KMS-11 (cell line): ENCODE data around the gene BMP3.
"Not testable (repeated sequence)": the region's sequence is repeated elsewhere in the genome, so short reads cannot be mapped to it uniquely, and the experiment has no call there.

ENCODE experiments used
- H2AFZ ChIP-seq: fragments of 200-600 bp; sonication (generic); 2 replicates; pipeline ENCODE4 v1.6.1; 2016; ENCODE audit warnings: antibody characterized with exemption, mixed run types, low read depth
- H3K27ac ChIP-seq: fragments of 200-600 bp; sonication (generic); 2 replicates; pipeline ENCODE4 v1.6.1; 2016; ENCODE audit warnings: mild to moderate bottlenecking, mixed run types
- H3K27me3 ChIP-seq: fragments of 200-600 bp; sonication (generic); 2 replicates; pipeline ENCODE4 v1.6.1; 2017; ENCODE audit warnings: mild to moderate bottlenecking, low read depth, mixed run types, moderate library complexity; ENCODE audit not compliant: insufficient read depth
- H3K36me3 ChIP-seq: fragments of 200-600 bp; sonication (generic); 2 replicates; pipeline ENCODE4 v1.6.1; 2017; ENCODE audit warnings: mild to moderate bottlenecking, mixed run types; ENCODE audit not compliant: insufficient read depth
- H3K4me1 ChIP-seq: fragments of 200-600 bp; sonication (generic); 2 replicates; pipeline ENCODE4 v1.6.1; 2016; ENCODE audit warnings: mild to moderate bottlenecking, low read depth, mixed run types; ENCODE audit not compliant: poor library complexity, severe bottlenecking
- H3K4me2 ChIP-seq: fragments of 200-600 bp; sonication (generic); 2 replicates; pipeline ENCODE4 v1.7.0; 2016; ENCODE audit warnings: mild to moderate bottlenecking, mixed run types
- H3K4me3 ChIP-seq: fragments of 200-600 bp; sonication (generic); IDR thresholded peaks from 2 replicates; pipeline ENCODE4 v1.6.1; 2017; ENCODE audit warnings: low read depth, low read length, mixed read lengths; ENCODE audit not compliant: insufficient read depth
- H3K79me2 ChIP-seq: fragments of 200-600 bp; sonication (generic); 2 replicates; pipeline ENCODE4 v1.6.1; 2016; ENCODE audit warnings: low read depth, mixed run types; ENCODE audit not compliant: insufficient read depth
- H3K9ac ChIP-seq: fragments of 200-600 bp; sonication (generic); 2 replicates; pipeline ENCODE4 v1.6.1; 2016; ENCODE audit warnings: mild to moderate bottlenecking, mixed run types
- H4K20me1 ChIP-seq: fragments of 200-600 bp; sonication (generic); 2 replicates; pipeline ENCODE4 v1.6.1; 2016; ENCODE audit warnings: mild to moderate bottlenecking, mixed run types; ENCODE audit not compliant: insufficient read depth
- TF ChIP-seq, protein P1 (sequence below): fragments of 200-600 bp; sonication (generic); conservative IDR thresholded peaks from 2 replicates; pipeline ENCODE4 v1.6.1; 2017; ENCODE audit warnings: low read depth, mild to moderate bottlenecking, antibody characterized with exemption, low read length, moderate library complexity, mixed read lengths

Gene BMP3

DNA sequence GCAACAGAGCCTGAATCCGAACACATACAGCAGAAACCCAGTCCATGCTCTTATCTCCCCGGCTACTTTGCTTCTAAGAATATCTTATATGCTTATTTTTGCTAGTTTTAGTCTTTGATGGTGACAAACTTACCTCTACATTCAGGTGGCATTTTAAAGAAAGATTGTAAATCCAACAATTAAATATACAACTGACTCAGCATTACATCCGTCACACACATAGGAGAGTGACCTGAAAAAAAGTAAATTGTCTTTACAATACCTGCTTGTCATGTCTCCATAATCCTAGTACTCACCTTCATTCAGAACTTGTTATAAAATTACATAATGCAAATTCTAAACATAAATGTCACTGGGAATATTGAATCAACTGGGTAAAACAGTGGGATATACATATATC lies 30.6 kb upstream of the BMP3 start:
- Histone ChIP-seq H3K4me3 (no peak overlapping the region), H3K36me3 (no peaks in the 10 kb centered on the region), H3K27ac (no peak overlapping the region), H3K4me2 (no peak overlapping the region), H2AFZ (no peak overlapping the region), H3K9ac (no peak overlapping the region), H3K79me2 (no peaks in the 10 kb centered on the region), H3K4me1 (no peaks in the 10 kb centered on the region), H4K20me1 (no peaks in the 10 kb centered on the region), H3K27me3 (no peaks in the 10 kb centered on the region)
- TF ChIP-seq, protein P1, sequence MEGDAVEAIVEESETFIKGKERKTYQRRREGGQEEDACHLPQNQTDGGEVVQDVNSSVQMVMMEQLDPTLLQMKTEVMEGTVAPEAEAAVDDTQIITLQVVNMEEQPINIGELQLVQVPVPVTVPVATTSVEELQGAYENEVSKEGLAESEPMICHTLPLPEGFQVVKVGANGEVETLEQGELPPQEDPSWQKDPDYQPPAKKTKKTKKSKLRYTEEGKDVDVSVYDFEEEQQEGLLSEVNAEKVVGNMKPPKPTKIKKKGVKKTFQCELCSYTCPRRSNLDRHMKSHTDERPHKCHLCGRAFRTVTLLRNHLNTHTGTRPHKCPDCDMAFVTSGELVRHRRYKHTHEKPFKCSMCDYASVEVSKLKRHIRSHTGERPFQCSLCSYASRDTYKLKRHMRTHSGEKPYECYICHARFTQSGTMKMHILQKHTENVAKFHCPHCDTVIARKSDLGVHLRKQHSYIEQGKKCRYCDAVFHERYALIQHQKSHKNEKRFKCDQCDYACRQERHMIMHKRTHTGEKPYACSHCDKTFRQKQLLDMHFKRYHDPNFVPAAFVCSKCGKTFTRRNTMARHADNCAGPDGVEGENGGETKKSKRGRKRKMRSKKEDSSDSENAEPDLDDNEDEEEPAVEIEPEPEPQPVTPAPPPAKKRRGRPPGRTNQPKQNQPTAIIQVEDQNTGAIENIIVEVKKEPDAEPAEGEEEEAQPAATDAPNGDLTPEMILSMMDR = no peak

DNA sequence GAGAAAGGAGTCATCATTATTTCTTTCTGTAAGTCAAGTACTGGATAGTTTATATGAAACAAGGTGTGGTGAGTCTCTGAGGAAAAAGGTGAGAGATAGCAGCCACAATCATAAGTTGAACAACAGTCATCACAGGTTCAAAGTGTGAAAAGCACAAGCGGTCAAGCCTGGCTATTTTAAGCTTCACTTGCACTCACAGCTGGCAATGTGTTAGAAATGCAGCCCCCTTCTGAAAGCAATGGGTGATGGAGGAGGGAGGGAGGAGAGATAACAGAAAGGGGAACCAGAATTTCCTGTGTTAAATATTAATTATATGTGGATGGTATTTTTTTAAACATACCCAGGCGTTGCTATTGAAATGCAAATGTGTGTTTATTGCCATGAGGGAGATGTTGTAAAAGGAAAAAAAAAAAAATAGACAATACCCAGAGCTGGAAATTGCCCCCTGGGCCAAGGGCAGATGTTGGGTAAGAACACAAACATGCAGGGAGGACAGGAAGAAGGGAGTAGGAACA lies 26.9 kb upstream of the BMP3 start:
- Histone ChIP-seq H3K9ac (no peak overlapping the region), H4K20me1 (no peaks in the 10 kb centered on the region), H3K4me2 (no peak overlapping the region), H3K36me3 (no peaks in the 10 kb centered on the region), H3K27ac (no peak overlapping the region), H3K4me3 (no peak overlapping the region), H3K79me2 (no peaks in the 10 kb centered on the region), H2AFZ (no peak overlapping the region), H3K27me3 (no peaks in the 10 kb centered on the region), H3K4me1 (no peaks in the 10 kb centered on the region)
- TF ChIP-seq, protein P1 = no peak

DNA sequence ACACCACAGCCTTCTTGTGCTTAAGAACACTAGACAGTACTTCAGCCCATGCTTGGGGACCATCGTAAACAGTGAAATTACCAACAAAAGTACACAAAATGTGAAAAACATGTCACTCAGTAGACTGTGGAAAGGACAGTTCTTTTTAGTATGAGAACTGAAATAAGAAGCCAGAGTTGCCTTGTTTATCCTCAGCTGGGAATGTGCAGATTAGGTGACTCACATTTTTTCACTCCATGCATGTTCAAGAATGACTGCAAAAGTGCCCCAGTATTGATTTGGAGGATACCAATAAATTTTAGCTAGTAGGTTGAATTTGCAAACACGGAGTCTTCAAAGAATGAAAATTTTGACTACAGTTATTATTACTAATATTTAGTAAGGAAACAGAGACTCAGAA lies 23.1 kb upstream of the BMP3 start:
- Histone ChIP-seq H3K36me3 (no peaks in the 10 kb centered on the region), H3K27me3 (no peaks in the 10 kb centered on the region), H3K27ac (no peak overlapping the region), H4K20me1 (no peaks in the 10 kb centered on the region), H3K79me2 (no peaks in the 10 kb centered on the region), H3K4me2 (no peak overlapping the region), H3K4me3 (no peak overlapping the region), H3K9ac (no peak overlapping the region), H2AFZ (no peak overlapping the region), H3K4me1 (no peaks in the 10 kb centered on the region)
- TF ChIP-seq, protein P1 = no peak

DNA sequence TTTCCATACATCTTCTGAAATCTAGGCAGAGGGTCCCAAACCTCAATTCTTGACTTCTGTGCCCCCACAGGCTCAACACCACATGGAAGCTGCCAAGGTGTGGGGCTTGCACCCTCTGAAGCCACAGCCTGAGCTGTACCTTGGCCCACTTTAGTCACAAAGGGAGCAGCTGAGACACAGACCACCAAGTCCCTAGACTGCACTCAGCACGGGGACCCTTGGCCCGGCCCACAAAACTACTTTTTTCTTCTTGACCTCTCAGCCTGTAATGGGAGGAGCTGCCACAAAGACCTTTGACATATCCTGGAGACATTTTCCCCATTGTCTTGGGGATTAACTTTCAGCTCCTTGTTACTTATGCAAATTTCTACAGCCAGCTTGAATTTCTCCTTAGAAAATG lies 13.9 kb upstream of the BMP3 start:
- H2AFZ ChIP-seq, H3K79me2 ChIP-seq, H3K27ac ChIP-seq, H3K9ac ChIP-seq, H3K27me3 ChIP-seq, H3K4me2 ChIP-seq, H3K36me3 ChIP-seq, H3K4me1 ChIP-seq, H4K20me1 ChIP-seq, H3K4me3 ChIP-seq: not testable (repeated sequence)

DNA sequence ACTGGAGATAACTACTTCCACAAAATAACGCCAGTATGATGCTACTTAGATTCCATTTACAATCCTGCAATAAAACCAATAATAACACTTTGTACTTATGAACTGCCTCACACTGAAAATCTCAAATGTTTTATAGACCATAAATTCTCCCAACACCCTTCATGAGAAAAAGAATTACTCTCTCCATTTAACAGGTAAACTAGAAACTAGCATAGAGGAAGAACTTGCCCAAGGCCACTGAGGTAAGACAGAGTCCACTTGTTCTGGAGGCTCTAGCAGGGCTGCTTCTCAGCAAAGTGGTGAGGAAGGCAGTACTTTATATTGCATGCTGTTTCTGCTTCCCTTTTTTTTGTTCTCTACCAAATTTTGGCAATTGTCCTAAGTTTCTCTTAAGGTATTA lies 11.5 kb upstream of the BMP3 start:
- Histone ChIP-seq H3K9ac (no peak overlapping the region), H3K79me2 (no peaks in the 10 kb centered on the region), H3K27ac (no peak overlapping the region), H3K4me3 (no peak overlapping the region), H3K4me1 (no peaks in the 10 kb centered on the region), H3K4me2 (no peak overlapping the region), H4K20me1 (no peaks in the 10 kb centered on the region), H2AFZ (no peak overlapping the region), H3K36me3 (no peaks in the 10 kb centered on the region), H3K27me3 (no peaks in the 10 kb centered on the region)
- TF ChIP-seq, protein P1 = no peak
